ENCODE measurements around the gene GRK5. TPM values are rescaled to one million over a fixed set of nuclear protein-coding genes. Genes with fewer than 3 reads are reported as not detected.

The GRK5 gene
- polyA plus RNA-seq, 1 donor from 2014 or later: 34.9 TPM

- no peak overlapping the region for H3K9ac ChIP-seq (ENCODE audit: low read length)
- no peaks in the 10 kb centered on the region for H3K79me2 ChIP-seq (replicated peaks; ENCODE audit: insufficient read depth, low read length)
- no peak overlapping the region for H3K4me2 ChIP-seq (ENCODE audit: low read length)
- no peak for TF ChIP-seq TAF1 (IDR thresholded peaks at IDR 0.05; ENCODE audit: low read depth)
- no peak for TF ChIP-seq CTCF (IDR thresholded peaks at IDR 0.05; ENCODE audit: poor library complexity, severe bottlenecking)
- no peak for TF ChIP-seq SMC3 (conservative IDR thresholded peaks at IDR 0.05; ENCODE audit: poor library complexity)
- TF ChIP-seq EZH2 (IDR thresholded peaks at IDR 0.05; ENCODE audit: borderline replicate concordance, insufficient read depth, low read length, poor library complexity, severe bottlenecking): no peak
- TF ChIP-seq EP300 (conservative IDR thresholded peaks at IDR 0.05; ENCODE audit: poor library complexity, severe bottlenecking): no peak
- no peak for TF ChIP-seq RAD21 (conservative IDR thresholded peaks at IDR 0.05)
- TF ChIP-seq REST (IDR thresholded peaks at IDR 0.05; ENCODE audit: borderline replicate concordance): no peak
- TF ChIP-seq POLR2AphosphoS5 (IDR thresholded peaks at IDR 0.05): no peak
- TF ChIP-seq MXI1 (conservative IDR thresholded peaks at IDR 0.05; ENCODE audit: poor library complexity, severe bottlenecking): no peak
- no peaks in the 10 kb centered on the region for H3K9me2 ChIP-seq (ENCODE audit: insufficient read depth, low read length)
- no peaks in the 10 kb centered on the region for H3K27me3 ChIP-seq (ENCODE audit: insufficient read depth, low read depth, low read length)
- H3F3A ChIP-seq (ENCODE audit: insufficient read depth, low read length, poor library complexity, severe bottlenecking): no peaks in the 10 kb centered on the region
- H3K4me3 ChIP-seq (ENCODE audit: low read length): no peak overlapping the region
- no peak overlapping the region for H3K27ac ChIP-seq (ENCODE audit: low read length)
- no peaks in the 10 kb centered on the region for H4K20me1 ChIP-seq (ENCODE audit: insufficient read depth)
- no peaks in the 10 kb centered on the region for H3K36me3 ChIP-seq (ENCODE audit: insufficient read depth, low read length)
- no peaks in the 10 kb centered on the region for H3K9me3 ChIP-seq (ENCODE audit: low read length)
- no peak overlapping the region for H2AFZ ChIP-seq (ENCODE audit: low read depth, low read length)
Observed at GRCh38 chr10:119383174-119383856, 175.9 kb downstream of the GRK5 start.

- Histone ChIP-seq H3K36me3 (ENCODE audit: insufficient read depth, low read length) (no peaks in the 10 kb centered on the region), H4K20me1 (ENCODE audit: insufficient read depth) (no peaks in the 10 kb centered on the region), H2AFZ (ENCODE audit: low read depth, low read length) (no peak overlapping the region), H3K9me2 (ENCODE audit: insufficient read depth, low read length) (no peaks in the 10 kb centered on the region), H3F3A (ENCODE audit: insufficient read depth, low read length, poor library complexity, severe bottlenecking) (no peaks in the 10 kb centered on the region), H3K4me2 (ENCODE audit: low read length) (no peak overlapping the region), H3K27ac (ENCODE audit: low read length) (no peak overlapping the region), H3K9ac (ENCODE audit: low read length) (no peak overlapping the region), H3K9me3 (ENCODE audit: low read length) (no peaks in the 10 kb centered on the region), H3K79me2 (replicated peaks; ENCODE audit: insufficient read depth, low read length) (no peaks in the 10 kb centered on the region), H3K4me3 (ENCODE audit: low read length) (no peak overlapping the region), H3K27me3 (ENCODE audit: insufficient read depth, low read depth, low read length) (no peaks in the 10 kb centered on the region)
- no peak for TF ChIP-seq POLR2AphosphoS5 (IDR thresholded peaks at IDR 0.05)
- TF ChIP-seq EP300 (conservative IDR thresholded peaks at IDR 0.05; ENCODE audit: poor library complexity, severe bottlenecking): no peak
- no peak for TF ChIP-seq REST (IDR thresholded peaks at IDR 0.05; ENCODE audit: borderline replicate concordance)
- TF ChIP-seq EZH2 (IDR thresholded peaks at IDR 0.05; ENCODE audit: borderline replicate concordance, insufficient read depth, low read length, poor library complexity, severe bottlenecking): no peak
- no peak for TF ChIP-seq TAF1 (IDR thresholded peaks at IDR 0.05; ENCODE audit: low read depth)
- no peak for TF ChIP-seq MXI1 (conservative IDR thresholded peaks at IDR 0.05; ENCODE audit: poor library complexity, severe bottlenecking)
- no peak for TF ChIP-seq SMC3 (conservative IDR thresholded peaks at IDR 0.05; ENCODE audit: poor library complexity)
- TF ChIP-seq CTCF (IDR thresholded peaks at IDR 0.05; ENCODE audit: poor library complexity, severe bottlenecking): no peak
- TF ChIP-seq RAD21 (conservative IDR thresholded peaks at IDR 0.05): no peak
Observed at GRCh38 chr10:119384127-119384526, 176.8 kb downstream of the GRK5 start.
